Thymus (tissue), 11 donors: ENCODE data around the gene CD300H. TPM values are rescaled to one million over a fixed set of nuclear protein-coding genes. Genes with fewer than 3 reads are reported as not detected.

Experiments used
- DNase-seq, 9 donors: peaks; one replicate each; pipeline ENCODE4 v3.0.0-alpha.2; 2013; ENCODE audit warnings: low spot score in 9 of 9, low read depth in 6 of 9, missing footprints in 1 of 9
- H3K27ac ChIP-seq, 2 donors: one replicate each; pipeline ENCODE4 v1.5.1; 2013; ENCODE audit warnings: control low read depth in 1 of 2, low read depth in 1 of 2, low read length in 1 of 2, mild to moderate bottlenecking in 1 of 2, moderate library complexity in 1 of 2
- H3K27me3 ChIP-seq, 2 donors: one replicate each; pipeline ENCODE4 v1.5.1; 2013; ENCODE audit warnings: low read length in 1 of 2; ENCODE audit not compliant: control insufficient read depth in 2 of 2, insufficient read depth in 1 of 2
- H3K36me3 ChIP-seq, 2 donors: one replicate each; pipeline ENCODE4 v1.5.1; 2013; ENCODE audit warnings: low read length in 1 of 2, mild to moderate bottlenecking in 1 of 2, moderate library complexity in 1 of 2; ENCODE audit not compliant: control insufficient read depth in 2 of 2, insufficient read depth in 2 of 2
- H3K4me1 ChIP-seq, 2 donors: one replicate each; pipeline ENCODE4 v1.5.1; 2013; ENCODE audit warnings: low read length in 2 of 2; ENCODE audit not compliant: control insufficient read depth in 2 of 2, insufficient read depth in 2 of 2
- H3K4me3 ChIP-seq, 2 donors: one replicate each; pipeline ENCODE4 v1.5.1; 2013; ENCODE audit warnings: low read length in 2 of 2, control low read depth in 1 of 2, mild to moderate bottlenecking in 1 of 2
- H3K9me3 ChIP-seq, 2 donors: one replicate each; pipeline ENCODE4 v1.5.1; 2013; ENCODE audit warnings: low read length in 1 of 2, mild to moderate bottlenecking in 1 of 2; ENCODE audit not compliant: control insufficient read depth in 2 of 2, insufficient read depth in 1 of 2
- WGBS: extraction: QIAGEN DNeasy Blood & Tissue Kit; methylation state at CpG from one replicate; pipeline ENCODE4 v1.1.7; 2013; 5-methylcytosine and 5-hydroxymethylcytosine counted together
- polyA plus RNA-seq: library from polyadenylated mRNA; stranded (reverse); fragments of 200-250 nt; gene quantifications from one replicate; pipeline ENCODE4 v1.2.3, GENCODE V29; 2013
- total RNA-seq: library from RNA; stranded (reverse); fragments of 120-200 nt; gene quantifications from one replicate; pipeline ENCODE4 v1.2.4, GENCODE V29; 2013
- donor health status: healthy.

Gene CD300H
- total and polyA plus RNA-seq, 2 donors: 0.38 to 2.8 TPM

DNA sequence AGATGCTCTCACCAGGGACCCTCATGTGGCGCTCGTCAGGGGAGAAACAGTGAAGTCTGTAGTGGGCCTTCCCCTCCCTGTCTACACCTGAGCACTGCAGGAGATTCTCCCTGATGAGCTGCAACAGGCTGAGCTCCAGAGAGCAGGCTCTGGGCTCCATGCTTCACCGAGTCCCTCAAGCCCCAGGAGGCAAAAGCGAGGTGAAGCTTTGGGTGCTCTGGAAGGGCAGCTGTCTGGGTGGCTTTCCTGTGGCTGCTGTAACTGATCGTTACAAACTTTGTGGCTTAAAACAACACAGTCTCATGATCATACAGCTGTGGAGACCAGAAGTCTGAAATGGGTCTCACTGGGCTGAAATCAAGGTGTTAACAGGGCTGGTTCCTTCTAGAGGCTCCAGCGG lies 36.9 kb upstream of the CD300H start:
- Histone ChIP-seq H3K4me3 (no peak overlapping the region), H3K27ac (no peak overlapping the region), H3K27me3 (peaks cover 0 to 12% of the 10 kb centered on the region in 2 donors), H3K9me3 (peaks cover 0 to 3% of the 10 kb centered on the region in 2 donors), H3K36me3 (no peaks in the 10 kb centered on the region), H3K4me1 (peaks cover 0 to 23% of the 10 kb centered on the region in 2 donors)
- no peak for DNase-seq
- 76% methylated on average over 6 of the region's 6 CpGs for WGBS

DNA sequence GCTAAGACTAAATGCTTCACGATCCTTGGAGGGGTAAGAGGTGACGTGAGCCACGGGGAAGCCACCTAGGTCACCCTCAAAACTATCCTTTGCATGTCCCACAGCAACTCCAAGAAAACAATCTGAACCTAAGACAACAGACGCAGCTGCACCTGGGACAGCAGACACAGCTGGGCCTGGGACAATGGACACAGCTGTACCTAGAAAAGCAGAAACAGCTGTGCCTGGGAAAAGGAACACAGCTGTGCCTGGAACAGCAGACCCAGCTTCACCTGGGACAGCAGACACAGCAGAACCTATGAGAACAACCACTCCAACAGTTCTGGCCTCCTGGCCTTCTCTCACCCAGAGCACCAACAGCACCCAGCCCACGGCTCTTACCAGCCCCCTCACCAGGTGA lies 36.4 kb upstream of the CD300H start:
- DNase-seq: no peak
- Histone ChIP-seq H3K9me3 (peaks cover 0 to 3% of the 10 kb centered on the region in 2 donors), H3K4me1 (peaks cover 0 to 28% of the 10 kb centered on the region in 2 donors), H3K36me3 (no peaks in the 10 kb centered on the region), H3K27ac (no peak overlapping the region), H3K4me3 (no peak overlapping the region), H3K27me3 (peaks cover 0 to 12% of the 10 kb centered on the region in 2 donors)
- WGBS: 89% methylated on average over 5 of the region's 5 CpGs

DNA sequence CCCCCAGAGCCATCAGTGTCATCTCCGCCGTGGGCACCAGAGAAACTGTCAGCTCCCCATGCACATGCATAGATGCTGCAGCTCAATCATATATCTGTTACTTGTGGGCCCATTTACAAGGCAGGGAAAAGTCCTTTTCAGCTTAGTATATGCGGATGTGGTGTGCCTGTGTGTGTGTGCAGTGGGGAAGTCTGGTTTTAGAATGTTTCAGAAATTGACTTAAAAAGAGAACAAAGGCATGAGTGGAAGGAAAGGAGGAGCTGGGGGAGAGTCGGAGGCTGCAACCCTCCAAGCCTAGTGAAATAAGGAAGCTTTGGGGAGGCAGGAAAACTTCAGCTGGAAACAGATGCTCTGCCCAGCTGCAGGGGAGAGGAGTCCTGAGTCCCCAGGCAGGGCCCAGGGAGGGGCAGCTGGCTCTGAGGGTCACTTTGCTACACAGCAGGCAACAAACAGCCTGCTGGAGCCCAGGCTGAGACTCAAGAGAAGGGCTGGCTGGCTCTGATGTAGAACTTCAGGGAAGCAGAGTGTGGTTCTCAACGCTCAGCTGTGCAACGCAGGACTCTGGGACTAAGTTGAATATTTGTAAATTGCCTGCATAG lies 35.8 kb upstream of the CD300H start:
- Histone ChIP-seq H3K4me3 (no peak overlapping the region), H3K4me1 (peaks cover 0 to 31% of the 10 kb centered on the region in 2 donors), H3K36me3 (no peaks in the 10 kb centered on the region), H3K27me3 (peaks cover 0 to 10% of the 10 kb centered on the region in 2 donors), H3K27ac (no peak overlapping the region), H3K9me3 (peaks cover 0 to 3% of the 10 kb centered on the region in 2 donors)
- peak in 2 of 9 donors; percentile 19 to 52 for DNase-seq
- WGBS: 55% methylated on average over 6 of the region's 6 CpGs

DNA sequence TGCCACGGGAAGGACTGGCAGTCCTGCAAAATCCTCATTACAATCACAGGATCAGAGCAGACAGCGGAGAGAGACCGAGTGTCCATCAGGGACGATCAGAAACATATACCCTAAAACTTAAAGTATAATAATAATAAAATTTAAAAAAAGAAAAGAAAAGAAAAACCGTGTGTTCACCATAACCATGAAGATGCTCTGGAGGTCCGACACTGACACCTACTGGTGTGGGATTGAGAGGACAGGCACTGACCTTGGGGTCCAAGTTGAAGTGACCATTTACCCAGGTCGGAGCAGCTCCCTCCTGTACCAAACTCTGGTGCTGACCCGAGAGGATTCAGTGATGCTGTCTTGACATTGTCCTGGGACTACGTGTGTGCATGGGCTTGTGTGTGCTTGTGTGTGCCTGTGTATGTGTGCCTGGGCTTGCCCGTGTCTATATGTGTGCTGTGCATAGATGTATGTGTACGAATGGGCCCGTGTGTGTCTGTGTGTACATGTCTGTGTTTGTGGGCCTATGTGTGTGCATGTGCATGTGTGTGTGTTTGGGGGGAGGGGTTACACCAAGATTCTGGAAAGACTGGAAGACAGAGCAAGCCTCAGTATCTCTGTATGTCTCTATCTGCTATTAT lies 34.7 kb upstream of the CD300H start:
- peak in 3 of 9 donors; percentile 4 to 25 (median 19) for DNase-seq
- H3K9me3 ChIP-seq: peaks cover 0 to 3% of the 10 kb centered on the region in 2 donors
- no peaks in the 10 kb centered on the region for H3K36me3 ChIP-seq
- peaks cover 0 to 7% of the 10 kb centered on the region in 2 donors for H3K27me3 ChIP-seq
- H3K27ac ChIP-seq: no peak overlapping the region
- H3K4me3 ChIP-seq: no peak overlapping the region
- 65% methylated on average over 12 of the region's 12 CpGs for WGBS
- peaks cover 0 to 31% of the 10 kb centered on the region in 2 donors for H3K4me1 ChIP-seq

DNA sequence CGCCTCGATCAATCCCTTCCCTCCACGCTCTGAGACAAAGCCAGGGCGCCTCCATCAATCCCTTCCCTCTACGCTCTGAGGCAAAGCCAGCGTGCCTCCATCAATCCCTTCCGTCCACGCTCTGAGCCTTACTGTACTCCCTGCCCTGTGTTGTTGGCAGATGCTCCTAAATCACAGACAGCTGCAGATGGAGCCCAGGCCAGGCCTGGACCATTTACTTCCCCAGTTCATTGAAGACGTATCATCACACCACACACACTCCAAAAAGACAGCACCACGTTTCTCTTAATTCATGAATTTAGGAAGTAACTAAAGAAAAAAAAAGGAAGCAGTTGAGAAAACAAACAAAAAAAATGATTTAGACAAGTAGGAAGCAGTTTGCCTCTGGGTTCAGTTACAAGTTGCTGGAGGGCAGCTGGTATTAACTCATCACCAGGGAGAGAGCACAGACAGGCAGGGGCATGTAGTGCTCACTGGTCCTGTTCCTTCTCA lies 32.2 kb upstream of the CD300H start:
- DNase-seq: no peak
- no peak overlapping the region for H3K27ac ChIP-seq

DNA sequence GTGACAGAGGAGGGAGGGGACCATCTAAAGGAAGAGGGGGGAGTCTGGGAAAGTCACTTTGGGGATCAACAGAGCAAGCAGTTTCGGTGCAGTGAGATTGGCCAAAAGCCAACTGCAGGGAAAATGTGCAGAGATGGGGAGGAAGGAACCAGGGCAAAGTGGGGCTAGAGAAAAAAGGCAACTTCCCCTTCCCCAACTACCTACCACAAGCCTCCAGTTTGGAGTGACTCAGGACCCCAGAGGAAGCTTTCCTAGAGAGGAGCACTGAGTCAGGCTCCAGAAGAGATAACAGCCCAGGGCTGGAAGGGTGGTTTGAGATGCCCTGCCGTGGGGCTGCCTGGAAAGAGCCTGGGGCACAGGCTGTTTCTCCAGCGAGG lies 31.7 kb upstream of the CD300H start:
- Histone ChIP-seq H3K4me1 (peaks cover 0 to 27% of the 10 kb centered on the region in 2 donors), H3K27me3 (peaks cover 0 to 3% of the 10 kb centered on the region in 2 donors), H3K36me3 (no peaks in the 10 kb centered on the region), H3K9me3 (peaks cover 0 to 3% of the 10 kb centered on the region in 2 donors), H3K27ac (no peak overlapping the region), H3K4me3 (no peak overlapping the region)
- no peak for DNase-seq
- 2% methylated on average over 3 of the region's 3 CpGs for WGBS

More for the DNA sequence above, 32.2 kb upstream of the CD300H start:
- Histone ChIP-seq H3K36me3 (no peaks in the 10 kb centered on the region), H3K4me3 (no peak overlapping the region), H3K27me3 (peaks cover 0 to 5% of the 10 kb centered on the region in 2 donors), H3K9me3 (peaks cover 0 to 3% of the 10 kb centered on the region in 2 donors), H3K4me1 (peaks cover 0 to 31% of the 10 kb centered on the region in 2 donors)
- WGBS: 26% methylated on average over 10 of the region's 10 CpGs

DNA sequence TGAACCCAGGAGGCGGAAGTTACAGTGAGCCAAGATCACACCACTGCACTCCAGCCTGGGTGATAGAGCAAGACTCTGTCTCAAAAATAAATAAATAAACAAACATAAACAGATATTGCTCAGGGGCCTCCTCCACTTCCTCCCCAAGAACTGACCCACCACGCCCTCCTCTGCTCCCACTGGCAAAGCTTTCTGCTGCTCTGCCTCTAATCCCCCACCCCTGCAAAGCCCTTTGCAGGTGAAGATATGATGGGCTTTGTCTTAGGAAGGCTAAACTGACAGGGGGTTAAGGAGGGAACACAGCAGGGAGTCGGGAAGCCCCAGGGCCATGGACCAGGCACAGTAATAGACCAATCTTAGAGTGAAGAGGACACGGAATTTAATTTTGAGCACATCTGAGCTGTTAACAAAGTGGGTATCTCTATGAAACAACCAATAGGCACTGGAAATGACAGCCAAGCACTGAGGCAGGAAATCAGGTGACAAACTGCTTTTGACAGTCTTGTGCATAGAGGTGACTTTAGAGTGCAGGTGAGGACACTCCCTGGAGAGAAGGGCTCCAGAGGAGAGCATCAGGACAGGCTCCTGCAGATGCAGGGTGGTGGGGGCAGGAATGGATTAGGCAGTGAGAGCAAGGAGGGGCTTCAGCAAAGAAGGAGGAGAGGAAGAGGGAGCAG lies 31.2 kb upstream of the CD300H start:
- DNase-seq: no peak
- WGBS: 80% methylated on average over 4 of the region's 4 CpGs
- H3K27me3 ChIP-seq: no peaks in the 10 kb centered on the region

DNA sequence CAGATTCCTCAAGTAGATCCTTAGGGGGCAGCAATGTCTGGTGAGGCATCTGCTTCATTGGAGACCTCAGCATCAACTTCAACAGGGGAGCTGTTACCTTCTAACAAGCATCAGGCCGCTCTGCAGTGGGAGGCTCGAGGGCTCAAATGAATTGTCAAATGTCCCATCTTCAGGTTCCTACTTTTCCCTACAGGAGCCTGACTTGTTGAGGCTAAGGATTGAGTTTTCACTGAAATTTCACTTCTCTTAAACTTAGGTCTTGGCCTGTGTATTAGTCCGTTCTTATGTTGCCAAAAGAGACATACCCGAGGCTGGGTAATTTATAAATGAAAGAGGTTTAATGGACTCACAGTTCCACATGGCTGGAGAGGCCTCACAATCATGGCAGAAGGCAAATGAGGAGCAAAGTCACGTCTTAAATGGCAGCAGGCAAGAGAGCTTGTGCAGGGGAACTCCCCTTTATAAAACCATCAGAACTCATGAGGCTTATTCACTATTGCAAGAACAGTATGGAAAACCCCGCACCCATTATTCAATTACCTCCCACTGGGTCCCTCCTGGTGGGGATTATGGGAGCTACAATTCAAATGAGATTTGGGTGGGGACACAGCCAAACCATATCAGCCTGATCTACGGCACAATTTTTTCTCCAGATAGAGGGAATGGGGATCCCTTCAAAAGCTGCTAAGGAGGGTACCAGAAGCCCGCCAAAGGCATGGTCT lies 29.9 kb upstream of the CD300H start:
- Histone ChIP-seq H3K4me3 (no peak overlapping the region), H3K27me3 (no peaks in the 10 kb centered on the region), H3K27ac (no peak overlapping the region), H3K9me3 (peaks cover 0 to 3% of the 10 kb centered on the region in 2 donors), H3K4me1 (peaks cover 0 to 16% of the 10 kb centered on the region in 2 donors), H3K36me3 (no peaks in the 10 kb centered on the region)
- 83% methylated on average over 8 of the region's 8 CpGs for WGBS
- DNase-seq: no peak

More for the DNA sequence above, 31.2 kb upstream of the CD300H start:
- no peak overlapping the region for H3K27ac ChIP-seq
- H3K9me3 ChIP-seq: peaks cover 0 to 3% of the 10 kb centered on the region in 2 donors
- H3K36me3 ChIP-seq: no peaks in the 10 kb centered on the region
- H3K4me3 ChIP-seq: no peak overlapping the region
- peaks cover 0 to 22% of the 10 kb centered on the region in 2 donors for H3K4me1 ChIP-seq
